MM.1S (cell line): Measurements from ENCODE around the gene LBX1.

Experiments
- CTCF ChIP-seq: fragments of 300-600 bp; sonication (generic); IDR thresholded peaks from 2 replicates; pipeline ENCODE4 v1.5.1; 2016; ENCODE audit warnings: antibody characterized with exemption, low read length, mixed read lengths
- EZH2 ChIP-seq: fragments of 300-600 bp; sonication (generic); optimal IDR thresholded peaks from 2 replicates; pipeline ENCODE3; 2017; ENCODE audit warnings: low read depth, mild to moderate bottlenecking, antibody characterized with exemption, low read length, mixed read lengths
- EZH2phosphoT487 ChIP-seq: fragments of 300-600 bp; sonication (generic); IDR thresholded peaks from 2 replicates; pipeline ENCODE4 v1.6.1; 2018; ENCODE audit warnings: antibody characterized with exemption, low read length

- TF ChIP-seq CTCF (no peak), EZH2 (no peak), EZH2phosphoT487 (no peak)
These were observed 44.1 kb upstream of the LBX1 start for GRCh38 chr10:101273330-101273729.
